ENCODE measurements around the gene GLRA1.

GLRA1 gene

GRCh38 chr5:151924564-151925301 is at the start of gene GLRA1:
TSS of gene GLRA1 (minus strand) at chr5:151924851. CDS start at chr5:151924549, 302 bp downstream.
- peak; percentile 11 for DNase-seq

- DNase-seq = no peak
These were observed 46.2 kb upstream of the GLRA1 start for GRCh38 chr5:151970885-151971284.

GRCh38 chr5:151967865-151968264 is 43.2 kb upstream of the GLRA1 start:
- no peak for DNase-seq

GRCh38 chr5:151966046-151966445 is 41.4 kb upstream of the GLRA1 start:
- DNase-seq = no peak

- DNase-seq = no peak
These were observed 39.8 kb upstream of the GLRA1 start for GRCh38 chr5:151964471-151964870.

GRCh38 chr5:151961557-151961956 is 36.9 kb upstream of the GLRA1 start:
- no peak for DNase-seq

- no peak for DNase-seq
These were observed 33.5 kb upstream of the GLRA1 start for GRCh38 chr5:151958111-151958510.

- no peak for DNase-seq
These were observed 32.1 kb upstream of the GLRA1 start for GRCh38 chr5:151956725-151957124.

GRCh38 chr5:151954255-151954654 is 29.6 kb upstream of the GLRA1 start:
- DNase-seq = no peak

- DNase-seq = no peak
These were observed 29.2 kb upstream of the GLRA1 start for GRCh38 chr5:151953833-151954232.

- DNase-seq = no peak
These were observed 27.6 kb upstream of the GLRA1 start for GRCh38 chr5:151952238-151952637.

GRCh38 chr5:151950706-151951105 is 26.1 kb upstream of the GLRA1 start:
- no peak for DNase-seq

GRCh38 chr5:151949701-151950308 is 25.2 kb upstream of the GLRA1 start:
- no peak for DNase-seq

- DNase-seq = no peak
These were observed 24.5 kb upstream of the GLRA1 start for GRCh38 chr5:151949113-151949512.

GRCh38 chr5:151947931-151948608 is 23.4 kb upstream of the GLRA1 start:
- DNase-seq = no peak

- DNase-seq = no peak
These were observed 13.2 kb upstream of the GLRA1 start for GRCh38 chr5:151937851-151938250.

GRCh38 chr5:151935135-151935695 is 10.6 kb upstream of the GLRA1 start:
- DNase-seq = no peak

GRCh38 chr5:151931260-151931659 is 6.6 kb upstream of the GLRA1 start:
- DNase-seq = no peak

- no peak for DNase-seq
These were observed 1.5 kb upstream of the GLRA1 start for GRCh38 chr5:151926188-151926587.

- no peak for DNase-seq
These were observed 689 bp upstream of the GLRA1 start for GRCh38 chr5:151925340-151925739.

- peak; percentile 52 for DNase-seq
These were observed 680 bp downstream of the GLRA1 start for GRCh38 chr5:151923866-151924476.

- no peak for DNase-seq
These were observed 2.7 kb downstream of the GLRA1 start for GRCh38 chr5:151921916-151922315.

GRCh38 chr5:151917904-151918303 is 6.7 kb downstream of the GLRA1 start:
- no peak for DNase-seq

Data from NCI-H526 treated with DMSO at 0.1 percent for 48 hours (cell line).